A673 (cell line): Measurements from ENCODE around the gene ZMYND8. TPM values are rescaled to one million over a fixed set of nuclear protein-coding genes. Genes with fewer than 3 reads are reported as not detected.

Source experiments
- BruUV-seq: library from RNA; stranded (reverse); fragments of 400-500 nt; replicated peaks from 2 replicates; lab custom pipeline; 2021; lab: Mats Ljungman, UMichigan
- CTCF ChIA-PET: fragments of 300-600 bp; sonication (Branson Sonifier 250); formaldehyde crosslinking; loops from one replicate; lab custom pipeline; 2022; ENCODE audit warnings: antibody characterized with exemption; lab: Charles Lee
- POLR2A ChIA-PET: fragments of 300-600 bp; sonication (Branson Sonifier 250); formaldehyde crosslinking; loops from one replicate; lab custom pipeline; 2022; ENCODE audit warnings: antibody characterized with exemption; ENCODE audit not compliant: low non-redundant PET; lab: Charles Lee
- DNase-seq: peaks from one replicate; pipeline ENCODE4 v3.0.0-alpha.2; 2015; ENCODE audit warnings: low spot score
- H3K27ac ChIP-seq: fragments of 200-600 bp; sonication (generic); 2 replicates; pipeline ENCODE4 v1.5.1; 2016; ENCODE audit warnings: mixed run types, low read depth, mild to moderate bottlenecking, mixed read lengths, antibody characterized with exemption, low read length; ENCODE audit not compliant: poor library complexity, severe bottlenecking
- H3K27me3 ChIP-seq: fragments of 200-600 bp; sonication (generic); replicated peaks from 2 replicates; pipeline ENCODE4 v1.6.1; 2017; ENCODE audit warnings: mixed run types, low read depth, mild to moderate bottlenecking, mixed read lengths, antibody characterized with exemption, low read length; ENCODE audit not compliant: insufficient read depth, poor library complexity
- H3K36me3 ChIP-seq: fragments of 200-600 bp; sonication (generic); 2 replicates; pipeline ENCODE4 v1.6.1; 2016; ENCODE audit warnings: mixed run types, mild to moderate bottlenecking, mixed read lengths, antibody characterized with exemption, low read length; ENCODE audit not compliant: insufficient read depth, poor library complexity, severe bottlenecking
- H3K4me1 ChIP-seq: fragments of 200-600 bp; sonication (generic); 2 replicates; pipeline ENCODE4 v1.6.1; 2017; ENCODE audit warnings: mixed run types, mild to moderate bottlenecking, mixed read lengths, antibody characterized with exemption, low read length; ENCODE audit not compliant: insufficient read depth, poor library complexity, severe bottlenecking
- H3K4me3 ChIP-seq: fragments of 200-600 bp; sonication (generic); 2 replicates; pipeline ENCODE4 v1.5.1; 2016; ENCODE audit warnings: low read depth, mixed run types, mild to moderate bottlenecking, mixed read lengths, low read length; ENCODE audit not compliant: poor library complexity, severe bottlenecking
- H3K9me3 ChIP-seq: fragments of 200-600 bp; sonication (generic); 2 replicates; pipeline ENCODE4 v1.6.1; 2016; ENCODE audit warnings: mixed run types, low read depth, mild to moderate bottlenecking, mixed read lengths, antibody characterized with exemption, low read length; ENCODE audit not compliant: poor library complexity, severe bottlenecking
- CTCF ChIP-seq: fragments of 300-800, 200-600 bp; sonication (generic); conservative IDR thresholded peaks from 2 replicates; pipeline ENCODE4 v1.5.1; 2017; ENCODE audit warnings: low read depth, mild to moderate bottlenecking, antibody characterized with exemption, low read length, moderate library complexity, mixed read lengths
- EZH2 ChIP-seq: fragments of 200-600 bp; sonication (generic); IDR thresholded peaks from 2 replicates; pipeline ENCODE4 v1.6.1; 2017; ENCODE audit warnings: borderline replicate concordance, low read depth, mild to moderate bottlenecking, mixed read lengths, antibody characterized with exemption, low read length; ENCODE audit not compliant: poor library complexity, severe bottlenecking
- intact Hi-C: fragments of 100-400 bp; cut with micrococcal nuclease; formaldehyde crosslinking; loops from one replicate; pipeline ENCODE4 v1.10.0; 2022; ENCODE audit not compliant: unreplicated experiment
- total RNA-seq: library from RNA; stranded (reverse); gene quantifications from 2 replicates; pipeline ENCODE4 v1.2.3, GENCODE V29; 2021

The ZMYND8 gene
- total RNA-seq, 1 experiment from 2014 or later, result 31.3 TPM

GRCh38 chr20:47298624-47299023 is 57.9 kb downstream of the ZMYND8 start:
- Histone ChIP-seq H3K36me3 (peaks cover 24% of the 10 kb centered on the region), H3K27me3 (no peaks in the 10 kb centered on the region), H3K4me1 (no peaks in the 10 kb centered on the region), H3K4me3 (no peak overlapping the region), H3K27ac (no peak overlapping the region), H3K9me3 (no peaks in the 10 kb centered on the region)
- no peak for DNase-seq
- CTCF ChIA-PET, result no interaction called here
- TF ChIP-seq EZH2 (no peak), CTCF (no peak)
- POLR2A ChIA-PET, result no interaction called here
- no TSS peak for BruUV-seq
- intact Hi-C loops, result no loop called here

GRCh38 chr20:47297746-47298145 is 58.8 kb downstream of the ZMYND8 start:
- H3K27ac ChIP-seq, result no peak overlapping the region
- ChIA-PET CTCF (no interaction called here), POLR2A (no interaction called here)
- no peaks in the 10 kb centered on the region for H3K9me3 ChIP-seq
- no peaks in the 10 kb centered on the region for H3K27me3 ChIP-seq
- H3K36me3 ChIP-seq, result peaks cover 21% of the 10 kb centered on the region
- no peak for DNase-seq
- no TSS peak for BruUV-seq
- no peak overlapping the region for H3K4me3 ChIP-seq
- intact Hi-C loops, result no loop called here
- H3K4me1 ChIP-seq, result no peaks in the 10 kb centered on the region
- TF ChIP-seq EZH2 (no peak), CTCF (no peak)

GRCh38 chr20:47296950-47297349 is 59.5 kb downstream of the ZMYND8 start:
- intact Hi-C loops, result no loop called here
- no peak overlapping the region for H3K27ac ChIP-seq
- no peaks in the 10 kb centered on the region for H3K4me1 ChIP-seq
- DNase-seq, result no peak
- no peaks in the 10 kb centered on the region for H3K27me3 ChIP-seq
- no peak overlapping the region for H3K4me3 ChIP-seq
- ChIA-PET POLR2A (no interaction called here), CTCF (interaction anchor here (0.7 kb wide), 1 partner anchor 87 kb away, joined by 3 read pairs; no protein-coding TSS in a partner anchor)
- H3K9me3 ChIP-seq, result no peaks in the 10 kb centered on the region
- TF ChIP-seq EZH2 (no peak), CTCF (peak; percentile 31; the same call in 1 of the 2 replicates)
- no TSS peak for BruUV-seq
- H3K36me3 ChIP-seq, result peaks cover 22% of the 10 kb centered on the region
